GM18520 (cell line): ENCODE data around the gene ADNP2.

Experiments used
- ATAC-seq: cut with Tn5 transposase; IDR thresholded peaks from one replicate; pipeline ENCODE4 v1.9.1; 2021; ENCODE audit not compliant: unreplicated experiment

Gene ADNP2

GRCh38 chr18:80106482-80107051 is 2.5 kb upstream of the ADNP2 start:
- no peak for ATAC-seq

DNA sequence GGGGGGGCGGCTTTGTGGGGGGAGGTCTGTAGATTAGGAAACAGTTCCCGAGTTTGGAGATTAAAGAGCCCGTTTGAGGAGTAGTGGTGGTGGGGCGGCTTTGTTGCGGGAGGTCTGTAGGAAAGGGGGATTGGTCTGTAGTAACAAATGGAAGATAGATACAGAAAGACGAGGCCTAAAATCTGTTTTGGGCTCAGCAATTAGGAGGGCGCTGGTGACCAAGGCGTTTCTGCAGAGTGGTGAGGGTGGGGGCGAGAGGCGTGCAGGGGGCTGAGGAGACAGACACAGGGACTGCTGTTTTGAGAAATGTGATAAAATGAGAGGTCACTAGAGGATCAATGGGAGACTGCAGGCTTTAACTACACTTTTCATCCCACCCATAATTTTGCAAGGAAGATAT is 1.6 kb upstream of the ADNP2 start:
- no peak for ATAC-seq

- ATAC-seq = no peak
These were observed 933 bp upstream of the ADNP2 start for GRCh38 chr18:80108121-80108536.

- no peak for ATAC-seq
These were observed 615 bp downstream of the ADNP2 start for GRCh38 chr18:80109676-80110078.

- ATAC-seq = no peak
These were observed 3.7 kb downstream of the ADNP2 start for GRCh38 chr18:80112624-80113248.

- ATAC-seq = no peak
These were observed 6.0 kb downstream of the ADNP2 start for GRCh38 chr18:80115035-80115434.

DNA sequence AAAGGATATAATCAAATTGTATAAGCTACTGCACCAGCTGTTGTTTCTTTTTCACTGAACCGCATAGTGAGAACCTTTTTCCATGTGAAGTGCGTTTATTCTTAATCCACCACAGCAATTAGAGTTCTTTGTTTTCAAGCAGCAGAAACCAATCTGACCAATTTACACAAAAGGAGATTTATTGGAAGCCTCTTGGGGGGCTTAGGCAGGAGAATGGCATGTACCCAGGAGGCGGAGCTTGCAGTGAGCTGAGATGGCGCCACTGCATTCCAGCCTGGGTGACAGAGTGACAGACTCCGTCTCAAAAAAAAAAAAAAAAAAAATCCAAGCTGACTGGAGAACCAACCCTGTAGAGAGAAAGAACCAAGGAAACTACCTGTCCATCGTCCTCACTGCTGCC is 10.0 kb downstream of the ADNP2 start:
- ATAC-seq = no peak

DNA sequence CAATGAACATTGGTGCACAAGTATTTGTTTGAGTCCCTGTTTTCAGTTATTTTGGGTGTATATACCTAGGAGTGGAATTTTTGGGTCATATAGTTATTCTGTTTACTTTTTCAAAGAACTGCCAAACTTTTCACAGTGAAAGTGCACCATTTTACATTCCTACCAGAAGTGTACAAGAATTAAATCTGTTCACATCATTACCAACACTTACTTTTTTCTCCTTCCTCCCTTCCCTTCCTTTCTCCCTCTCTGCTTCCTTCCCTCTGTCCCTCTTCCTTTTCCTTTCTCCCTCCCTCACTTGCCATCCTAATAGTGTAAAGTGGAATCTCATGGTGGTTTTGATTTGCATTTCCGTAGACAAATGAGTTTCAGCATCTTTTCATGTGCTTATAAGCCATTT is 11.9 kb downstream of the ADNP2 start:
- no peak for ATAC-seq

- ATAC-seq = no peak
These were observed 15.1 kb downstream of the ADNP2 start for GRCh38 chr18:80124131-80124530.

GRCh38 chr18:80126797-80127196 is 17.7 kb downstream of the ADNP2 start:
- no peak for ATAC-seq

DNA sequence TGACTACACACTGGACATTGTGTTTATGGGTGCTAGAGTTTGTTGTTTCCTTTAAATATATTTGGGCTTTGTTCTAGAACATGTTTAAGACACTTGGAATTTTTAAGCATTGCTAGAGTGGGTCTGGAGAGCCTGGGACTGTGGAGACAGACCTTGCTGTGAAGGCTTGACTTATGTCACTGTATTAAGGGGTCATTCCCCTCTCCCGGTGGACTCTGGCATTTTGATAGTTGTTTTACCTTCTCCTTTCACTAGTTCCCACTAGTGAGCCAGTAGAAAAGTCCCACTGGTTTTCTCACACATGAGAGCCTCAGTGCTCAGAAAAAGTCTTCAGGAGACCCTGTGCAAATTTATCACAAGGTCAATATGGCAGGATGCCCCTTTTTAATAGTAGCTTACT is 18.6 kb downstream of the ADNP2 start:
- ATAC-seq = no peak

GRCh38 chr18:80129672-80130367 is 20.8 kb downstream of the ADNP2 start:
- no peak for ATAC-seq

DNA sequence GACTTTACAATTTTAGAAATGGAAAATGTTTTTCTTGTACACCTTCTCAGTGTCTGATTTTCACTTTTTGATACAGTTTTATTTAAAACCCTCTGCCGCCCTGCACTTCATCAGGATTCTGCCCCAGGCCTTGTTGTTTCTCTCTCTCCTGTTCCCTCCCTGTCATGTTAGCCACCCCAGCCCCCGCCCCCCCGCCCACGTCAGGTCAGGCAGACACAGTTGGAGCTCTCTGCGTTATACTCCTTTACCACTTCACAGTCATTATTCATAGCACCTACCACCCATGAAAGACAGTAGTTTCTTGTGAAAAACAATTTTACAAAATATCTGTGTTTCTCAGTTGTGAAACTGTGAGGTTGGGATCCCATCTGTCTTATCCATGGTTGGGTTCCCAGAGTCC is 21.5 kb downstream of the ADNP2 start:
- no peak for ATAC-seq

DNA sequence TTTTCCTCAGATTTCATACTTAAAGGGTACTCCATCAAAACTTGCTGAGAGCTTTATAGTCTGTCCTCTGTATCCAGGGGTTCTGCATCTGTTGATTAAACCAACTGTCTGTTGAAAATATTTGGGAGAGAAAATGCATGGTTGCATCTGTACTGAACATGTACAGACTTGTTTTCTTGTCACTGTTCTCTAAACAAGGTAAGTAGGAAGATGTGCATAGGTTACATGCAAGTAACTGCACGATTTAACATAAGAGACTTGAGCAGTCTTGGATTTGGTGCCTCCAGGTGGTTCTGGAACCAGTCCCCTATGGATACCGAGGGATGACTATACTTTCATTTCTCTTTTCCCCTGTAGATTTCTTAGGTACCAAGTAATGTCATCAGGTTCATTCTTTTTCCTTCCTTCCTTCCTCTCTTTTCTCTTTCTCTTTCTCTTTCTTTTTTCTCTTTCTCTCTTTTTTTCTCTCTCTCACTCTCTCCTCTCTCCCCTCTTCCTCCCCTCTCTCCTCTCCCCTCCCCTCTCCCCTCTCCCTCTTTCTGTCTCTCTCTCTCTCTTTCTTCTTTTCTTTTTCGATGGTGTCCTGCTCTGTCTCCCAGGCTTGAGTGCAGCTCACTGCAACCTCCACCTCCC is 23.2 kb downstream of the ADNP2 start:
- no peak for ATAC-seq

GRCh38 chr18:80133124-80133523 is 24.1 kb downstream of the ADNP2 start:
- ATAC-seq = no peak

GRCh38 chr18:80135136-80135535 is 26.1 kb downstream of the ADNP2 start:
- ATAC-seq = no peak

DNA sequence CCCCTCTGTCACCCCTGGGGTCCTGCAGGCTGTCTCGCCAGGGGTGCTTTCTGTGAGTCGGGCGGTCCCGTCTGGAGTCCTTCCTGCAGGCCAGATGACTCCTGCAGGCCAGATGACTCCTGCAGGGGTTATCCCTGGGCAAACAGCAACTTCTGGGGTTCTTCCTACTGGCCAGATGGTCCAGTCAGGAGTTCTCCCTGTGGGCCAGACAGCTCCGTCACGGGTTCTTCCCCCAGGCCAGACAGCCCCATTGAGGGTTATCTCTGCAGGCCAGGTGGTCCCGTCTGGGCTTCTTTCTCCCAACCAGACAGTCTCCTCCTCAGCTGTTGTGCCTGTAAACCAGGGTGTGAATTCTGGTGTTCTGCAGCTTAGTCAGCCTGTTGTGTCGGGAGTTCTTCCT is 27.6 kb downstream of the ADNP2 start:
- ATAC-seq = no peak

DNA sequence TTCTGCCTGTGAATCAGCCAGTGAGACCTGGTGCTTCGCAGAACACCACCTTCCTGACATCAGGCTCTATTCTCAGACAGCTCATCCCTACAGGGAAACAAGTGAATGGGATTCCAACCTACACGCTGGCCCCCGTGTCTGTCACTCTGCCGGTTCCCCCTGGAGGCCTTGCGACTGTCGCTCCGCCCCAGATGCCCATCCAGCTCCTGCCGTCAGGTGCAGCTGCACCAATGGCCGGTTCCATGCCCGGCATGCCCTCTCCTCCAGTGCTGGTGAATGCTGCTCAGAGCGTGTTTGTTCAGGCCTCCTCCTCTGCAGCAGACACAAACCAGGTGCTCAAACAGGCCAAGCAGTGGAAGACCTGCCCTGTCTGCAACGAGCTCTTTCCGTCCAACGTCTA is 28.1 kb downstream of the ADNP2 start:
- no peak for ATAC-seq

- no peak for ATAC-seq
These were observed 28.9 kb downstream of the ADNP2 start for GRCh38 chr18:80137976-80138375.

DNA sequence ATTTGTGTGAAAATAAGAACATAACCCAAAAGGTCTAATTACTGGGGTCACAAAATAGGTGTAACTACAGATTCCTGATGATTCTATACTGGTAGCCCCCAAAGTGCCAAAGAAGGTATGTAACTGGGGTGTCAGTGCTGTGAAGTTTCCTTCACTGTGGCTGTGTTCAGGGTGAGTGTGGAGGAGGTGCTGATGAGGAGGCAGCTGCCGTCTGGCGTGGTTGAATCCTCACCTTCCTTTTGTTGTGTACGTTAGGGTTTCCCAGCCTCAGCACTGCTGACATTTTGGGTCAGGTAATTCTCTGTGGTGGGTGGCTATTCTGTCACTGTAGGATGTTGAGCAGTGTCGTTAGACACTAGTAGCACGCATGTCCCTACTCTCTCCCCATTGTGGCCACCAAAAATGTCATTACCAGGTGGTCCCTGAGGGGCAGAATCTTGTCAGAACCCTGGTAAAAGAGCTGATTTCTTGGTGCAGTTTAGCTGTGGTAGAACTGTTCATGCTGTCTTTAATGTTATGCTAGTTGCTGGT is 31.5 kb downstream of the ADNP2 start:
- no peak for ATAC-seq

GRCh38 chr18:80143881-80144280 is 34.8 kb downstream of the ADNP2 start:
- ATAC-seq = no peak
